Activated CD4-positive, alpha-beta T cell treated with anti-CD3 and anti-CD28 coated beads, Interleukin-2, Interleukin-4, amounts not matched to agents 100 ng/mL and 50 ng/mL, durations not matched to agents 16 hours and 8 hours (primary cell): ENCODE results near the gene RPS27.

Experiments used
- DNase-seq: peaks from one replicate; pipeline ENCODE4 v3.0.0-alpha.2; 2020; ENCODE audit warnings: low spot score

The RPS27 gene

GRCh38 chr1:153990468-153991150, at the start of gene RPS27:
TSS of gene RPS27 (plus strand) at chr1:153990762. CDS start at chr1:153990797, 35 bp downstream.
- peak; percentile 97 for DNase-seq

- no peak for DNase-seq
Measured at GRCh38 chr1:153941826-153942725, 48.5 kb upstream of the RPS27 start.

- DNase-seq = no peak
Measured at GRCh38 chr1:153942766-153943549, 47.6 kb upstream of the RPS27 start.

- no peak for DNase-seq
Measured at GRCh38 chr1:153944005-153944826, 46.3 kb upstream of the RPS27 start.

GRCh38 chr1:153944827-153945117, 45.8 kb upstream of the RPS27 start:
- DNase-seq = no peak

GRCh38 chr1:153945131-153945794, 45.3 kb upstream of the RPS27 start:
- peak; percentile 82 for DNase-seq

- DNase-seq = peak; percentile 73
Measured at GRCh38 chr1:153945795-153946621, 44.6 kb upstream of the RPS27 start.

GRCh38 chr1:153946622-153947241, 43.8 kb upstream of the RPS27 start, which contains the start of gene DENND4B:
TSS of gene DENND4B (minus strand) at chr1:153946718. CDS start at chr1:153944374, 2,344 bp downstream.
- DNase-seq = peak; percentile 80

- no peak for DNase-seq
Measured at GRCh38 chr1:153951183-153951582, 39.4 kb upstream of the RPS27 start.

GRCh38 chr1:153951801-153952200, 38.8 kb upstream of the RPS27 start:
- no peak for DNase-seq

- DNase-seq = no peak
Measured at GRCh38 chr1:153953859-153954365, 36.6 kb upstream of the RPS27 start.

GRCh38 chr1:153954826-153955225, 35.7 kb upstream of the RPS27 start:
- no peak for DNase-seq

- DNase-seq = no peak
Measured at GRCh38 chr1:153956997-153957715, 33.4 kb upstream of the RPS27 start.

GRCh38 chr1:153957744-153958110, 32.8 kb upstream of the RPS27 start:
- peak; percentile 46 for DNase-seq

- peak; percentile 99 for DNase-seq
Measured at GRCh38 chr1:153958111-153958960, 32.2 kb upstream of the RPS27 start, which contains the start of gene CRTC2. TSS of gene CRTC2 (minus strand) at chr1:153958612. CDS start at chr1:153958497, 115 bp downstream.

GRCh38 chr1:153958961-153959260, 31.7 kb upstream of the RPS27 start:
- no peak for DNase-seq

- DNase-seq = no peak
Measured at GRCh38 chr1:153959454-153959853, 31.1 kb upstream of the RPS27 start.

GRCh38 chr1:153960206-153960605, 30.4 kb upstream of the RPS27 start:
- DNase-seq = no peak
